SHP77 treated with DMSO at 0.1 percent for 48 hours (cell line): ENCODE results near the gene RALGAPA2.
A peak's percentile ranks its signal among the peaks of the same experiment; 100 is the strongest.
"Not testable (repeated sequence)": the region's sequence is repeated elsewhere in the genome, so short reads cannot be mapped to it uniquely, and the experiment has no call there.

ENCODE experiments used
- DNase-seq: peaks from one replicate; lab custom pipeline; 2025; lab: John Stamatoyannopoulos, UW

RALGAPA2 gene

DNA sequence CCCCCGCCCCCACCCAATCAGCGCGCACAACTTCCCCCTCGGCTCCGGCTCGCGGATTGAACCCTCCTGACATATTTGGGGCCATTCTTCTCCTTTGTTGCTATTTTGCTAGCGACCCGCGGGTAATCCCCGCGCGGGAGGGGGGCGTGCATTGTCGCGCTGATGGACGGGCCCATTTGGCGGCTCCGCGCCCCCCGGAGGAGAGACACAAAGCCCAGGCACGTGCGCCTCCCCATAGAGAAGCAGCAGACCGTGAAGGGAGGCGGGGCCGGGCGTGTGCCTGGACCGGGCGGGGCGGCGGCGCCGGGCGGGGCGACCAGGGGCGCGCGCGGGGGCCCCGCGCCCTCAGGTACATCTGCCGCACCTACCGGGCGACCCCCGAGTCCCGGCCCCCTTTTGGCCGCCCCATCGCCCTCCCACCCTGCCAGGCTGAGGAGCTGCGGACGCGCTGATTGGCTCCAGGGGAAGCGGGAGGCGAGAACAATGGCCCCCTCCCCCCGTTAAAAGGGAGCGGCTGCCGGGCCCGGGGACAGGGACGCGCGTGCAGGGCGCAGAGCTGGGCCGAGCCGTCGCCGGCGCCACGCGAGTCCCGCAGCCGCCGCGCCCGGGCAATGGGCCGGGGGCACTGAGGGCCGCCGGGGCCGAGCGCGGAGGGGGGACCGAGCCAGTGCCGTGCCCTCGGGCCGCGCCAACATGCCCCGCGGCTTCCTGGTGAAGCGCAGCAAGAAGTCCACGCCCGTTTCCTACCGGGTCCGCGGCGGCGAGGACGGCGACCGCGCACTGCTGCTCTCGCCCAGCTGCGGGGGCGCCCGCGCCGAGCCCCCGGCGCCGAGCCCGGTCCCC lies 344.6 kb downstream of the RALGAPA2 start, which contains the start of gene INSM1:
Gene INSM1 (plus strand): TSS at position 530 of the 843 bp plus-strand sequence. CDS start 164 bp downstream, at position 694.
- DNase-seq, result peak; percentile 93

- DNase-seq, result no peak
Observed at GRCh38 chr20:20366876-20367574, 345.4 kb downstream of the RALGAPA2 start.

DNA sequence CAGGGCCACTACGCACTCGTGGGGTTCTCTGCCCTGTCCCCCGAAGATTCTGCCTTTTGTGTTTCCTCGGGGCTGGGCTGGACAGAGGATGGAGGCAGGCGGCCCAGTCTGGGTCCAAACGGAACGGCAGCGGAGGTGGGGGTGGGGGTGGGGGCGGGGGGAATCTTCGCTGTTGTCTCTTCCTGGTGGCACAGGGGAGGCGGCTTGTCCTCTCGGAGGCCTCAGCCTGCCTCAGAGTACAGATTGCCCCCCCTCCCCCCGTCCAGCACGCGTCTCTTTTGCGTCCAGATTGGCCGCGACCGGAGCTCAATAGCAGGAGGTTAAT lies 345.9 kb downstream of the RALGAPA2 start:
- peak; percentile 69 for DNase-seq

- DNase-seq, result peak; percentile 54
Observed at GRCh38 chr20:20365480-20366161, 346.8 kb downstream of the RALGAPA2 start.

GRCh38 chr20:20364593-20365479 lies 347.6 kb downstream of the RALGAPA2 start:
- no peak for DNase-seq

DNA sequence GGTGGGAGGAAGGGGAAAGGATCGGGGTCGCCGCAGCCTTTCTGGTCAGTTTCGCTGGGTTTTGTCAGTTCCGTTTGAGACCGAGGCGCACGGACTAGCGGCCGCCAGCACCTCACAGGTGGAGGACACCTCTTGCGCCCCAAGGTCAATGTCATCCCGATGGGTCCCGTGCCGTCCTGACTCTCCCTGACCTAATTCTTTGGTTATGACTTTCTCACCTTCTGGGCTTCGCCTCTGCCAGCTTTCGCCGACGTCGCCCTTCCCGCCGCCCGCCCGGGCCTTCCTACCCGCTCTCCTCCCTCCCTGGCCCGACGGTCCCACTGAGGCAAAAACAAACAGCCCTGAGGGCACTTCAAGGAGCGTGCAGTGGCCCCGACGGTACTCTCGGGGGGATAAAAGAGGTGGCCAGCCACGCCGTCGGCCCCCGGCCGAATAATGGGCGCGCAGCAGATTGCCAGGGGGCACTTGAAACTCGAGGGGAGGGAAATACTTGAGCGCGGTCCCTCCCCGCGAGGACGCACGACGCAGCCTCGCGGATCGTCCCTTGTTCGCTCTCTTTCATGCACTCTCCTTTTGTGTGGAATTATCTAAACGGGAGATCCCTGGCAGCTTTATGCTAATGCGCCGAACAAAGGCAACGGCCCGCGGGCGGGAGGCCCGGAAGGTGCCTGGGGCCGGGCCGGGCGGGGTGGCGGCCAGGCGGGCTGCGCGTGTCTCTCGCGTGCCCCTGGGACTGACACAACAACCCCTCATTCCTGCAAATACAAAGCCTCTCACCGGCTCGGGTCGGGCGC lies 348.4 kb downstream of the RALGAPA2 start:
- peak; percentile 92 for DNase-seq

DNA sequence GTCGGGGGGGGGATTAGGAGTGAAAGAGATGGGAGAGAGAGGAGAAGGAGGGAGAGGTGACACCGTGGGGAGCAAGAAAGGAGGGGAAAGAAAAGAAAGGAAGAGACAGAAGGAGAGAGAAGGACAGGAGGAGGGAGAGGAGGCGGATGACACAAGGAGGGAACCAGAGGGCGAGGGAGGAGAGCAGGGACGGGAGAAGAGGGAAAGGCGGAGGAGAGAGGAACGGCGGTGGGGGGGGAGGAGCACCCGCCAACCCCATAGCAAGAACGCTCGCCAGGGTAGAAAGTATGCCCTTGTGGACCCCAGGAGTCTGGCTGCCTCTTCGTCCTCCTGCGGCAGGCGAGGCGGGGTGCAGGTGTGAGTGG lies 349.0 kb downstream of the RALGAPA2 start:
- DNase-seq, result peak; percentile 54

GRCh38 chr20:20362774-20363433 lies 349.5 kb downstream of the RALGAPA2 start:
- DNase-seq, result peak; percentile 97

DNA sequence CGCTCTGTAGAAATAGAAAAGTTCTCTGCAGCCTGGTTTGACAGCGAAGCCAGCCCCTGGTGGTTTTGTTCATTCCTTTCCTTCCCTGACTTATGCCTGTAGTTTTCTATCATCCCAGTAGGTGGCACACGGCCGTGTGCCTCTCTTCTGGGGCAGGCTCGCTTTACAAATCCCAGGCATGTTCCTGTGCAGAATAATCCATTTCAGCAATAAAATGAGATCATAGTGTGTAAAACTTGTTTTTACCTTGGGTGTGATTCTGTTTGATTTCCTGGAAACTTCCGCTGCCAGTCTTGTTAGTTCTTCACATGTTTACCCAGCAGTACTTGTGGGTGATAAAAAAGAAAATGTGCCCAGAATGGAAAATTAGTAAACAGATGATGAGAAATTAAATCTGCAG lies 352.0 kb downstream of the RALGAPA2 start:
- DNase-seq, result peak; percentile 86

DNA sequence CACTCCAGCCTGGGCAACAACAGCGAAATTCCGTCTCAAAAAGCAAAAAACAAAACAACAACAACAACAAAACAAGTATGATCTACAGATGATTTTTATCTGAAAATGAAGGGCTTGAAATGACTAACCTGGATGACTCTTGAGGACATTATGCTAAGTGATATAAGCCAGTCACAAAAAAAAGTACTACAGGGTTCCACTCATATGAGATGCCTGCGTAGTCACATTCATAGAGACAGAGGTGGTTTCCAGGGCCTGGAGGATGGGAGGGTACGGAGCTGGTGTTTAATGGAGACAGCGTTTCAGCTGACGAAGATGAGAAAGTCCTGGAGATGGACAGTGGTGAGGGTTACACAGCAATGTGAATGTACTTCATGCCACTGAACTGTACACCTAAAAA lies 352.8 kb downstream of the RALGAPA2 start:
- DNase-seq, result no peak

DNA sequence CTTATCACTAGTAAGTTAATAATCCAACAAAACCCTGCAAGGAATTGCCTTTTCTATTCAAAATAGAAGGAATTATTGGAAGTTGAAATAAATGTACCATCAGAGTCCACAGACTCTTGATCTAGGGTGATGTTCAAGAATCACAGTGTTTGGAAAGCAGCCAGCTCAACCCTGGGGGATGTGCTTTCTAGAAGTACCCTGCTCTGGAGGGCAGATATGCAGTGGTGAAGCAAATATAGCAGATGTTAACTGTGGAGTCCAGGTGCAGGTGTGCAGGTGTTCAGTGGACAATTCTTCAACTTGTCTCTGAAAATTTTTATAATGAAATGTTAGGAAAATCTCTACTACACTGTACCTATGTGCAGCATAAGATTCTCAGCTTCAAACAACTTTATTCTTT lies 353.6 kb downstream of the RALGAPA2 start:
- peak; percentile 68 for DNase-seq

DNA sequence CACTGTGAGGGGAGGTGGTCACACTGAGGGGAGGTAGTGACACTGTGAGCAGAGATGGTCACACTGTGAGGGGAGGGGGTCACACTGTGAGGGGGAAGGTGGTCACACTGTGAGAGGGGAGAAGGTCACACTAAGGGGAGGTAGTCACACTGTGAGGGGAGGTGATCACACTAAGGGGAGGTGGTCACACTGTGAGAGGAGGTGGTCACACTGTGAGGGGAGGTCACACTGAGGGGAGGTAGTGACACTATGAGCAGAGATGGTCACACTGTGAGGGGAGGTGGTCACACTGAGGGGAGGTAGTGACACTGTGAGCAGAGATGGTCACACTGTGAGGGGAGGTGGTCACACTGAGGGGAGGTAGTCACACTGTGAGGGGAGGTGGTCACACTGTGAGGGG lies 356.9 kb downstream of the RALGAPA2 start:
- DNase-seq, result not testable (repeated sequence)

GRCh38 chr20:20353576-20353975 lies 358.9 kb downstream of the RALGAPA2 start:
- DNase-seq, result no peak

DNA sequence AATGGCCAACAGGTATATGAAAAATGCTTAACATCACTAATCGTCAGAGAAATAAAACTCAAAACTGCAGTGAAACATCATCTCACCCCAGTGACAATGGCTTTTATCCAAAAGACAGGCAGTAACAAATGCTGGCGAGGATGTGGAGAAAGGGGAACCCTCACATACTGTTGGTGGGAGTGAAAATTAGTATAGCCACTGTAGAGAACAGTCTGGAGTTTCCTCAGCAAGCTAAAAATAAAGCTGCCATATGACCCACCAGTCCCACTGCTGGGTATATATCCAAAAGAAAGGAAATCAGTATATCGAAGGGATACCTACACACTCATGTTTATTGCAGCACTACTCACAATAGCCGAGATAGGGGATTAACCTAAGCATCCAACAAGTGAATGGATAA lies 368.0 kb downstream of the RALGAPA2 start:
- no peak for DNase-seq

GRCh38 chr20:20343932-20344331 lies 368.5 kb downstream of the RALGAPA2 start:
- DNase-seq, result no peak
